ENCODE measurements around the gene EMC9.

The EMC9 gene

DNA sequence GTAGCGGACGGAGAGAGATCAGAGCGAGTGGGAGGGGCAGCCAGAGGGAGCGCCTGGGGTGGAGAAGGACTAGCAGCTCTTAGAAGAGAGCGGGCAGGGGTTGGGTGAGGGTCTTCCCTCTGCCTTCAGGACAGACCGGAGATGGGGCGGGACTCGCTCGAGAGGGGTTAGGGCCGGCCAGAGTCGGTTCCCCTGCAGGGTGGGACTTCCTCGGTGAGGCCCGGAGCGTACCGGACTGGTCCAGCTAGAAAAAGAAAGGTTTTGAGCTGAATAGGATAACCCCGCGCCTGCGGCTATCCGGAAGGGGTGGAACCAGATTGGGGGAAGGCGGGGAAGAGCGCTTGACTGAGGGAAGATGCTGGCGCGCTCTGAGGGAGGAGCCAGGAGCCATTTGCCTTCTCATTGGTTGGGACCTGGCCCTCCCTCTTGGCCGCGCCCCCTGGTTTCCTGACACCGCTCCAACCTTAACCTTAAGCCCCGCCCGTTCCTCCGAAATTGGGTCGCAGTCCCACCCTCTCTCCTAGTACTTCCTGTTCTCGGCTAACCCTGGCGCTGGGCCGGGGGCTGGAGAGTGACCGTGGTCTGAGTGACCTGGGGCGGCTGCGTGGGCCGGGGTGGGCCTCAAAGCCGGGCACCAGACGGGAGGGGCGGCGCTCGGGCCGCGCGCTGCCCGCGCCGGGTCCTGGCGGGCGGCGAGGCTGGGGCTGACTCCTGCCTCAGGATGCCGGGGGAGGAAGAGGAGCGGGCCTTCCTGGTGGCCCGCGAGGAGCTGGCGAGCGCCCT, 5.8 kb upstream of the EMC9 start, which contains the start of gene RNF31:
TSS of gene RNF31 (plus strand) at position 521 of the 783 bp plus-strand sequence. CDS start at position 722, 201 bp downstream.
- DNase-seq: peak; percentile 96

DNA sequence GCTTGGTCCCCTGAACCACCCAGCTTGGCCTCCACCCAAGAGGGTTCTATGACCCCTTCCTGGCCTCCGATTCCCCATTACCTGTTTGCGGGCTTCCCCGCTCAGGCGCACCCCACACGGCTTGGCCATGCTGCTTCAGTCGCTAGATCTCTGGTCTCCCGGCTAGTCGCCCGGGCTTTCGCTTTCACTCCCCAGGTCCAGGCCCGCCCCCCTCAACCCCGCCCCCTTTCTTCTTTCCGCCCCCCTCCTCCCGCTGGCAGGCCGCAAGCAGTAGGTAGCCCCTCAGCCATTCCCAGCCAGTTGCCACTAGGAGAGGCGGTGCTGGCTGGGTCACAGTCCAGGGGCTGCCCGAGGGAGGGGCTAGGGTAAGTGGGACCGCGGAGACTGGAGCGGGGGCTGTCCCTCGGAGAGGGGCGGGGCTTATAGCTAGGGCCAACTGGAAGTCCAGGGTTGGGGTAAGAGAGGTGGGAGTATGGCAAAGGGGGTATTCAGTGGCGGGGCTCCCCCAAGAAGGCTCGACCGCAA, 5.1 kb upstream of the EMC9 start, which contains the start of gene PSME2:
TSS of gene PSME2 (minus strand) at position 158 of the 525 bp plus-strand sequence. CDS start at position 129, 29 bp downstream.
- peak; percentile 86 for DNase-seq

DNA sequence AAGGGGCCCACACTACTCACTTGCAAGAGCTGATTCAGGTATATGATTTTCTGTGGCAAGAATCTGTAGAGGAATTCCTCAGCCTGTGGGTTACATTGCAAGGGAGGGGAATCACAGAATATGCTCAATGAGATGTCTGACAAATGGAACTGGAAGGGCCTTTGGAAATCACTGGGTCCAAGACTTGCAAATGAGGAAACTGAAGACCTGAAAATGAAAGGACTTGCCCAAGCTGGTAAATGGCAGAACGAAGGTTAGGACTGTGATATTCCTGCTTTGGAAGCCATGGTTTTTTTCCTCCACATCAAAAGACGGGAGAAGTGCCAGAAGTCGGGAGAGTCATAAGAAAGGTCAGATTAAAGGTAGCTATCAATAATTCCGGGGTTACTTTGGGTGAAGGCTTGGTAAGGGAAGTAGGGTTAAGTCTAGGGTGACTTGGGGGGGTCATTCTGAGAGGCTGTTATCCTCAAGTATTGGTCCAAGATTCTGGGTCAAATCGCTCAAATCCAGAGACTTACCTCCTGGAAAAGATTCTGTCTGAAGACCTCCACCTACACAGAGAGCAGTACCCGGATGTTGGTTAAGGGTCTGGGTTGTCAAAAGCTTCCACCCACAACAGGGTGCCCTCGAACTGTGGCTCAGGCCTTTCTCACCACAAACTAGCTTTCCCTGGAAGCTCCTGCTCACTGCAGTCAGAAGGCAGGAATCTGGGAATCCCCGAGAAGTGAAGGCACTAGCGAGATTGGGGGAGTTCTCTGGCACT, 4.5 kb upstream of the EMC9 start:
- DNase-seq: no peak

DNA sequence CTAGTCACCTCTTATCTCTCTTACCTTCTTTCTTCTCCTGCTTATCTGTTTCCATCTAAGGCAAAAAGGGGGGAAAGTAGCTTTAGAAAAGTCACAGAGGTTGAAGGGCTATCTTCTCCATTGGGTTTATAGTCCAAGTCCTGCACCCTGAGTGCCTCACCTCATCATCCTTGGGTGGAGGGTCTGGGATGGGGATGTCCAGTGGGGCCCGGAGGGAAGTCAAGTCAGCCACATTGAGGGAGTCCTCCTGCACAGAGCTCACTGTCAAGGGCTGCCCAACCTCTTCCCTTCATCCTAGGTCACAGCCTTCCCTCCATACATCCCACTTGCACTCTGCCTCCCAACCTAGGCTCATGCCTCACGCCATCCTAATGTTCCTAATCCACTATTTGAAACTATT, 3.8 kb upstream of the EMC9 start:
- DNase-seq: no peak

DNA sequence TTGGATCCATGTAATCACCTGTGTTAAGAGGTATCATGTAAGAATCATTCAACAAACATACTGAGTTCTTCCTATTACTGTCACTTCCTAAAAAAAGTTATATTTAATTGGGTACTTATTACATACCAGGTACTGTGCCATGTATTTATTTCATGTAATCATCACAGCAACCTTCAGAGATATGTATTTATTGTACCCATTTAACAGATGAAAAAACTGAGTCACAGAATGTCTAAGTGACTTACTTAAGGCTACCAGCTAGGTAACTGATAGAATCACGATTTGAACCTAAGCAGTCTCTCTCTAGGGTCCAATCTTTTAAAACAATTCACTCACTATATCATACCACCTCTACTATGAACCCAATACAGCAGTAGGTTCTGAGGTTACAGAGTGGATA, 3.1 kb upstream of the EMC9 start:
- no peak for DNase-seq

DNA sequence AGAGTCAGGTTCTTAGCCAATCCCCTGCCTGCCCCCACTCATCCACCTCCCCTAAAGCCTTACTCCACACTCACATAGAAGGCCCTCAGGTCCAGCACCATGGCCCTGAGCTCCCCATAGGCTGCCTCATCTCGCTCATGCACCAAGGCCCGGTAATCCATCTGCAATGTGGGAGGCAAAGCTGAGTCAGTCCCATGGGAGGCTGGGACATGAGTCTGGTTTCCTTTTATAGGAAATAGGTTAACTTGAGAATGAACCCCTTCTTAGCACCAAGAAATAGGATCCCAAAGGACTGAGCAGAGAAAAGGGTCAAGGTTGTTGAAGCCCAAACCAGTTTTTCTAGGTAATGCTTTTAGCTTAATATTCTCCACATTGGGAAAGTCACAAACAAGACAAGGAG, 2.1 kb upstream of the EMC9 start:
- no peak for DNase-seq

DNA sequence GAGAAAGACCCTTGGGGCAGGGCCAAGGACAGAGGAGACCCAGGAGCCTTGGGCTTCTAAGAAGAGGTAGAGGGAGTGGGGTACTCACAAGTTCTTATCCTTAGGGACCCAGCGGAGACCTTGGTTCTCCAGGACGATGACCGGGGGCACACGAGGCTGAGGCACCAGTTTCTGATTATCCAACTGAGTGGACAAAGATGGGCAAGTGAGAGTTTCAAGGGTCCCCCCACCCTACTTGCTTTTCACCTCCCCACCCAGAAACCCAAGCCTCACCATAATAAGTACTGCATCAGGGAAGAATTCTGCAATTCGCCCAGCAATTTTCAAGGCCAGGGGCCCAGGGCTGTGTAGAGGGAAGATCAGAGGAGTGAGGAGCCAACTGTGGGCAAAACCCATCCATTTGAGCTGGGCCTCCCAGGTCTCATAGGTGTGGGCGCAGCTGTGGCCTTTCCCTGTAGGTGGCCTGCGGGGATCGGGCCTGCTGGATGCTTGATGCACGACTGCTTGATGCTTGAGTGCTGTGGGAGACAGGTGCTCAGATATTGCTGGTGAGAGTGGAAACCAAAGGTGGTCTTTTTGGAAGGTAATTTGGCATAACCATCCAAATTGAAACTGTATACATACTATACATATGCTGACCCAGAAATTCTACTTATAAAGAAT, 2.0 kb downstream of the EMC9 start:
- no peak for DNase-seq

DNA sequence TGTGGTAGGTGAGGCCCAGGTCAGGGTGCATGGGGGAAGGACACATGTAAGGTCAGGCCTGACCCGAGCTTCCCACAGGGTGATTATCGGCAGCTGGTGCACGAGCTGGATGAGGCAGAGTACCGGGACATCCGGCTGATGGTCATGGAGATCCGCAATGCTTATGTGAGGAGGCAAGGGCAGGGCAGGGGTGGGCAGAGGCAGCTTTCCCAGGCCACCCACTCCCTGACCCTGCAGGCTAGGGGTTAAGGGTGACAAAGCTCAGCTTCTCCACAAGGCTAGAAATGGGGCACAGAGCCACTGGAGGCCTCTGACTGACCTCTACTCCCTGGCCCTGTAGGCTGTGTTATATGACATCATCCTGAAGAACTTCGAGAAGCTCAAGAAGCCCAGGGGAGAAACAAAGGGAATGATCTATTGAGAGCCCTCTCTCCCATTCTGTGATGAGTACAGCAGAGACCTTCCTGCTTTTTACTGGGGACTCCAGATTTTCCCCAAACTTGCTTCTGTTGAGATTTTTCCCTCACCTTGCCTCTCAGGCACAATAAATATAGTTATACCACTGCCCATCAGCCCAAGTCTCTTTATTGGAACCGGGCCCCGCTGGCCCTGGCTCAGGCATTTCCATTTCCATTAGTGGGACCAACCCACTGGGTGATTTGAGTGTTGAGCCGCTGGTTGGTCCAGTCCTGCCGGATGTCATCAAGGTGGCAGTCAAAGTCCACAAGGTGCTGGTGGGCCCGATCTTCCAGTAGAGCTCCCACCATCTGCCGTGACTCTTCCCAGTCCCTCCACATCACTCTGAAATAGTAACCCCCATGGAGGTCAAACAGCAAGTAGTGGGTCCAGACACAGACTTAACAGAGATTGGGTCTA, 2.8 kb downstream of the EMC9 start:
- DNase-seq: no peak

GRCh38 chr14:24137529-24138395, 3.6 kb downstream of the EMC9 start:
- no peak for DNase-seq

- no peak for DNase-seq
These were observed 4.5 kb downstream of the EMC9 start for GRCh38 chr14:24136684-24137528.

- DNase-seq: peak; percentile 95
These were observed 5.3 kb downstream of the EMC9 start, which contains the start of gene PSME1 for GRCh38 chr14:24135834-24136683. Gene PSME1, plus strand, starts transcription at chr14:24136194. Its CDS starts 69 bp downstream, at chr14:24136263.

GRCh38 chr14:24135584-24135833, 5.9 kb downstream of the EMC9 start:
- DNase-seq: no peak

DNA sequence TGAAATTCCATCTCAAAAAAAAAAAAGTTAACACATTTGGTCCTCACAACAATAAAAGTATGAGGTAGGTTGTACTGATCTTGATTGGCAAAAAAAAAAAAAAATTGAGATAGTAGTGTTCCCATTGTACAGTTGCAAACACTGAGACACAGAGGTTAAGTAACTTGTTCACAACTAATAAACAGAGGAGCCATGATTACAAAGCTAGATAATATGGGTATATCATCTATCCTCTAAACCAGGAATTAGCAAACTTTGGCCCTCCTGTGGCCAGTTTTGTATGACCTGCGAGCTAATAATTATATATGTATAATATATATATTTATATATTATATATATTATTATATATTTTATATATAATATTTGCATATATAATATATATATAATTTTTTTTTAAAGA, 7.7 kb downstream of the EMC9 start:
- no peak for DNase-seq

- no peak for DNase-seq
These were observed 8.4 kb downstream of the EMC9 start for GRCh38 chr14:24132976-24133375.

- DNase-seq: peak; percentile 42
These were observed 9.2 kb downstream of the EMC9 start for GRCh38 chr14:24132061-24132685.

- DNase-seq: no peak
These were observed 9.8 kb downstream of the EMC9 start for GRCh38 chr14:24131549-24131966.

DNA sequence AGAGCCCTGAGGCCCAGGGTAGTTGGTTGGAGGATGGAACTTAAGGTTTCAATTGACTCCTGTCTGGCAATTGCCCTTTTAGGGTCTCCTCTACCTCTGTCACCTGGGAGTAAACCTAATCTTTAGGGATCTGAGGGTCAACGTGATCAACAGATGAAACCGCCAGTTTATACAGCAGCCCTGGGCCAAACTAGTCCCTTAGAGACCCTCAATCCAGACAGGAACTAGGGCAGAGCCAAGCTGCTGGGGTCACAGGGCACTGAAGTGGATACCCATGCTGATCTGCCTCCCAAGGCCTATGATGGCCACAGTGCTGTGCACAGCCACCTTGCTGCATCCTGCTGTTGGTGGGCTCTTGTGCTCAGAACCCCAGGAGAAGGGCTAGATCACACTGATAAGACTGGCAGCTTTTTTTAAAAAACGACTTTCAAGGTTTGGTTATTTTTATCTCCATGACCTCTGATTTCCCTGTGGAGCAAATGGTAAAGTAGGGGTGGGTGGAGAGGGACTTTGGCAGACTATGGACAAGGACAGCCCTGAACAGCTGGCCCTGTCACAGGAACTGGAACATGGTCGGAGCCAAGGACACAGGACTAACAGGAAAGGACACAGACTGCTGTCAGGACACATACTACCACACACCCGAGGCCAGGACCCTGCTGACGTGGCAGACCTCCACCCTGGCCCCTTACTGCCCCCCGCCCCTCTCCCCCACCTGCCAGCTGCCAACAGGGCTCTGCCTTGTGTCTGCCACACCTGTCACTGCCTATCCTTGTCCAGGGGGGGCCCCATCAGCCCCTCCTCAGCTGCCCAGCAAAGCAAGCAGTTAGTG, 10.5 kb downstream of the EMC9 start:
- DNase-seq: no peak

DNA sequence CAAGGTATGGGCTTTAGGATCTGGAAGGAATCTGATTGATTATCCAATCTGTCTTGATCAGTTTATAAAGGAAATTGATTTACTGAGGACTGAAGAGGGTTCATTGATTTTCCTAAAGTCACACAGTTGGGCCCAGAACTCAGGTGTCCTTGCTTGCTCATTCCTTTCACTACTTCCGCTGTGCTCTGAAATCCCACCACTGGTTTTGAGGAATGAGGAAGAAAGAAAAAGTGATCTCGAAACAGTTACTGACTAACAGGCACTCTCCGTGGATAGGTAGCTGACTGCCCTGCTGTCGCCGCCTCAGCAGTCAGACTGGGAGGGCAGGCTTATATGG, 11.0 kb downstream of the EMC9 start, which contains the start of gene FITM1:
TSS of gene FITM1 (plus strand) at position 280 of the 337 bp plus-strand sequence. CDS start 905 bp downstream, outside the sequence.
- no peak for DNase-seq
